HCT116 (cell line): ENCODE data around the gene PKN1. TPM values are rescaled to one million over a fixed set of nuclear protein-coding genes. Genes with fewer than 3 reads are reported as not detected.
A peak's percentile ranks its signal among the peaks of the same experiment; 100 is the strongest.

ENCODE experiments used
- ATAC-seq: fragments of 200-7000 bp; cut with Tn5 transposase; 2 replicates; pipeline ENCODE4 v1.9.1; 2020; ENCODE audit warnings: mild to moderate bottlenecking, moderate library complexity
- BruUV-seq: library from RNA; stranded (reverse); fragments of 400-500 nt; replicated peaks from 2 replicates; lab custom pipeline; 2021; lab: Mats Ljungman, UMichigan
- CTCF ChIA-PET: fragments of 300-600 bp; sonication (Branson Sonifier 250); formaldehyde crosslinking; loops from one replicate; lab custom pipeline; 2021; ENCODE audit warnings: antibody characterized with exemption; lab: Charles Lee
- POLR2A ChIA-PET: fragments of 300-600, 350-600 bp; sonication (Branson Sonifier 250); formaldehyde crosslinking; loops from one replicate; lab custom pipeline; 2021; ENCODE audit warnings: antibody characterized with exemption; lab: Charles Lee
- RAD21 ChIA-PET, 2 experiments: fragments of 300-600 bp; sonication (Branson Sonifier 250); formaldehyde crosslinking; loops; one replicate each; lab custom pipeline; 2023; ENCODE audit warnings: low total read pairs in 2 of 2; ENCODE audit not compliant: uncharacterized antibody in 2 of 2, unreplicated experiment in 2 of 2, low non-redundant PET in 1 of 2; lab: Charles Lee
- DNase-seq: peaks from one replicate; pipeline ENCODE4 v3.0.0-alpha.2; 2010; ENCODE audit warnings: low read depth, low spot score
- H2AFZ ChIP-seq: fragments of 200-600 bp; shearing (Covaris generic), sonication (generic); 2 replicates; pipeline ENCODE4 v1.6.1; 2017; ENCODE audit warnings: low read depth, mixed run types, mixed read lengths, antibody characterized with exemption, low read length; ENCODE audit not compliant: poor library complexity, severe bottlenecking
- H3K27ac ChIP-seq: 2 replicates; pipeline ENCODE4 v1.5.1; 2012; ENCODE audit warnings: low read depth, low read length
- H3K27me3 ChIP-seq: fragments of 200-600 bp; sonication (generic); 2 replicates; pipeline ENCODE4 v1.6.1; 2016; ENCODE audit warnings: mixed run types, low read length, mixed read lengths; ENCODE audit not compliant: insufficient read depth
- H3K36me3 ChIP-seq, 2 experiments: fragments of 200-500 bp in 1 of 2; fragments of 200-600 bp in 1 of 2; sonication (Bioruptor generic) in 1 of 2; sonication (generic) in 1 of 2; 2 replicates each; pipeline versions ENCODE4 v1.5.1 to v1.6.1; 2014 to 2016; ENCODE audit warnings: low read length in 2 of 2, inconsistent platforms in 1 of 2, mixed read lengths in 1 of 2, mixed run types in 1 of 2; ENCODE audit not compliant: insufficient read depth in 2 of 2, control insufficient read depth in 1 of 2
- H3K4me1 ChIP-seq, 2 experiments: fragments of 200-600 bp in 1 of 2; sonication (generic) in 1 of 2; 2 replicates each; pipeline versions ENCODE4 v1.5.1 to v1.6.1; 2012 to 2017; ENCODE audit warnings: low read length in 2 of 2, inconsistent platforms in 1 of 2, mild to moderate bottlenecking in 1 of 2, mixed read lengths in 1 of 2, mixed run types in 1 of 2, moderate library complexity in 1 of 2; ENCODE audit not compliant: insufficient read depth in 2 of 2, control insufficient read depth in 1 of 2
- H3K4me2 ChIP-seq: fragments of 200-600 bp; sonication (generic); 2 replicates; pipeline ENCODE4 v1.6.1; 2017; ENCODE audit warnings: mixed run types, low read length, mixed read lengths
- H3K4me3 ChIP-seq, 2 experiments: fragments of 200-600 bp in 1 of 2; sonication (generic) in 1 of 2; replicated peaks in 1 of 2; 2 replicates each; pipeline ENCODE4 v1.5.1; 2011 to 2016; ENCODE audit warnings: low read length in 2 of 2, control low read depth in 1 of 2, low read depth in 1 of 2, mild to moderate bottlenecking in 1 of 2, mixed read lengths in 1 of 2, mixed run types in 1 of 2
- H3K79me2 ChIP-seq: fragments of 200-600 bp; sonication (generic); 2 replicates; pipeline ENCODE4 v1.6.1; 2017; ENCODE audit warnings: mild to moderate bottlenecking, mixed run types, low read length, moderate library complexity, mixed read lengths; ENCODE audit not compliant: insufficient read depth
- H3K9ac ChIP-seq: fragments of 200-600 bp; sonication (generic); 2 replicates; pipeline ENCODE4 v1.6.1; 2016; ENCODE audit warnings: low read length, mixed read lengths
- H3K9me2 ChIP-seq: fragments of 200-600 bp; sonication (generic), shearing (Covaris generic); 2 replicates; pipeline ENCODE4 v1.6.1; 2017; ENCODE audit warnings: mixed run types, mild to moderate bottlenecking, moderate library complexity; ENCODE audit not compliant: insufficient read depth
- H3K9me3 ChIP-seq, 2 experiments: fragments of 200-500 bp in 1 of 2; fragments of 200-600 bp in 1 of 2; sonication (Bioruptor generic) in 1 of 2; sonication (generic) in 1 of 2; 2 replicates each; pipeline ENCODE4 v1.6.1; 2014 to 2017; ENCODE audit warnings: low read length in 2 of 2, mixed read lengths in 2 of 2, inconsistent platforms in 1 of 2, low read depth in 1 of 2, mild to moderate bottlenecking in 1 of 2, mixed run types in 1 of 2, moderate library complexity in 1 of 2; ENCODE audit not compliant: control insufficient read depth in 1 of 2, insufficient read depth in 1 of 2
- H4K20me1 ChIP-seq: fragments of 200-600 bp; sonication (generic), shearing (Covaris generic); 2 replicates; pipeline ENCODE4 v1.6.1; 2017; ENCODE audit warnings: mixed run types, mild to moderate bottlenecking, moderate library complexity; ENCODE audit not compliant: insufficient read depth
- CBX3 ChIP-seq: IDR thresholded peaks from 2 replicates; pipeline ENCODE4 v1.6.1; 2012; ENCODE audit warnings: low read depth
- CEBPB ChIP-seq: IDR thresholded peaks from 2 replicates; pipeline ENCODE4 v1.6.1; 2012; ENCODE audit warnings: low read depth
- CTCF ChIP-seq, 3 experiments: fragments of 200-600 bp in 1 of 3; sonication (generic) in 1 of 3; IDR thresholded peaks in 2 of 3; conservative IDR thresholded peaks in 1 of 3; 2 replicates each; pipeline ENCODE4 v1.5.1; 2012 to 2017; ENCODE audit warnings: low read depth in 2 of 3, low read length in 2 of 3, antibody characterized with exemption in 1 of 3, borderline replicate concordance in 1 of 3, control low read depth in 1 of 3, mild to moderate bottlenecking in 1 of 3, mixed read lengths in 1 of 3, mixed run types in 1 of 3, moderate library complexity in 1 of 3; ENCODE audit not compliant: insufficient read depth in 1 of 3
- EGR1 ChIP-seq: IDR thresholded peaks from 2 replicates; pipeline ENCODE4 v1.6.1; 2012; ENCODE audit warnings: low read depth
- ELF1 ChIP-seq: IDR thresholded peaks from 2 replicates; pipeline ENCODE4 v1.6.1; 2012; ENCODE audit warnings: low read depth, borderline replicate concordance
- EZH2 ChIP-seq: fragments of 200-600 bp; sonication (generic); IDR thresholded peaks from 2 replicates; pipeline ENCODE4 v1.6.1; 2017; ENCODE audit warnings: antibody characterized with exemption, mixed run types
- EZH2phosphoT487 ChIP-seq: fragments of 200-600 bp; IDR thresholded peaks from 2 replicates; pipeline ENCODE4 v1.6.1; 2018; ENCODE audit warnings: antibody characterized with exemption, borderline replicate concordance
- FOSL1 ChIP-seq: IDR thresholded peaks from 2 replicates; pipeline ENCODE4 v1.6.1; 2012; ENCODE audit warnings: low read depth
- JUND ChIP-seq: IDR thresholded peaks from 2 replicates; pipeline ENCODE4 v1.6.1; 2012
- MAX ChIP-seq: IDR thresholded peaks from 2 replicates; pipeline ENCODE4 v1.6.1; 2012
- POLR2AphosphoS5 ChIP-seq: IDR thresholded peaks from 2 replicates; pipeline ENCODE4 v1.6.1; 2011; ENCODE audit warnings: mild to moderate bottlenecking, low read depth, low read length, moderate library complexity
- intact Hi-C: fragments of 100-400 bp; cut with micrococcal nuclease; formaldehyde crosslinking; loops from 2 replicates; pipeline ENCODE4 v1.10.0; 2022
- total RNA-seq: library from RNA; stranded (reverse); gene quantifications from one replicate; pipeline ENCODE4 v1.2.1, GENCODE V29; 2021; ENCODE audit not compliant: unreplicated experiment

PKN1 gene
- total RNA-seq, 1 experiment from 2014 or later: 248 TPM

GRCh38 chr19:14510311-14511228 is 77.5 kb downstream of the PKN1 start:
- TF ChIP-seq CTCF (IDR thresholded peaks at IDR 0.05 in 2 of 3, conservative IDR thresholded peaks at IDR 0.05 in 1 of 3; ENCODE audit: borderline replicate concordance in 1 of 3, insufficient read depth in 1 of 3, low read depth in 2 of 3, low read length in 2 of 3) (no peak), EZH2phosphoT487 (no peak), FOSL1 (peak; percentile 44; the same call in 1 of the 2 replicates), ELF1 (no peak), POLR2AphosphoS5 (no peak), CEBPB (peak; percentile 66), CBX3 (0 out of 2 replicates have a peak, but pooled peaks have one; percentile 12), MAX (peak; percentile 8; the same call in 1 of the 2 replicates), EGR1 (peak; percentile 82), EZH2 (no peak), JUND (peak; percentile 40; the same call in 1 of the 2 replicates)
- TF ChIP-seq, all 23 proteins: peak for 6
- no peak for DNase-seq
- intact Hi-C loops: no loop called here
- Histone ChIP-seq H3K4me2 (peak overlapping the region; percentile 76), H3K9me2 (no peaks in the 10 kb centered on the region), H3K9me3 (no peaks in the 10 kb centered on the region), H4K20me1 (peaks cover 17% of the 10 kb centered on the region; the same call in 1 of the 2 replicates), H2AFZ (no peak overlapping the region), H3K36me3 (peaks cover 3 to 12% of the 10 kb centered on the region in 2 experiments; a peak in 3 of 4 replicates), H3K4me3 (peak overlapping the region; percentile 2 to 24; a peak in 2 of 4 replicates), H3K27me3 (no peaks in the 10 kb centered on the region), H3K9ac (peak overlapping the region; percentile 41), H3K27ac (peak overlapping the region; percentile 51), H3K79me2 (peaks cover 18% of the 10 kb centered on the region), H3K4me1 (peaks cover 68 to 96% of the 10 kb centered on the region in 2 experiments)
- ATAC-seq: no peak; the same call in 1 of the 2 replicates
- ChIA-PET RAD21 (interaction anchor here in 1 of 2 experiments (0.6 kb wide), 1 partner anchor 962 kb away, joined by 3 read pairs; no protein-coding TSS in a partner anchor), POLR2A (interaction anchor here (0.7 to 8.7 kb wide), 4 partner anchors 9 to 263 kb away, joined by 3 to 112 read pairs (median 7); partner anchors contain the start of genes DNAJB1 and GIPC1), CTCF (interaction anchor here (1.5 kb wide), 1 partner anchor 40 kb away, joined by 4 read pairs; no protein-coding TSS in a partner anchor)
- no TSS peak for BruUV-seq
